Hepatocyte (in vitro differentiated cells): ENCODE results near the gene TMEM232. TPM values are rescaled to one million over a fixed set of nuclear protein-coding genes. Genes with fewer than 3 reads are reported as not detected.

Experiments
- DNase-seq: peaks from one replicate; pipeline ENCODE4 v3.0.0-alpha.2; 2016; ENCODE audit warnings: low spot score
- H2AFZ ChIP-seq: fragments of 200-600 bp; sonication (generic); 2 replicates; pipeline ENCODE4 v1.6.0; 2016; ENCODE audit warnings: antibody characterized with exemption, mild to moderate bottlenecking
- H3K27ac ChIP-seq: fragments of 200-600 bp; sonication (generic); 2 replicates; pipeline ENCODE4 v1.5.1; 2016; ENCODE audit warnings: mild to moderate bottlenecking
- H3K27me3 ChIP-seq: fragments of 200-600 bp; sonication (generic); 2 replicates; pipeline ENCODE4 v1.6.1; 2016
- H3K36me3 ChIP-seq: fragments of 200-600 bp; sonication (generic); replicated peaks from 2 replicates; pipeline ENCODE4 v1.5.1; 2016; ENCODE audit warnings: low read depth; ENCODE audit not compliant: insufficient read depth
- H3K4me1 ChIP-seq: fragments of 200-600 bp; sonication (generic); 2 replicates; pipeline ENCODE4 v1.5.1; 2016; ENCODE audit warnings: mild to moderate bottlenecking, moderate library complexity; ENCODE audit not compliant: insufficient read depth
- H3K4me2 ChIP-seq: fragments of 200-600 bp; sonication (generic); 2 replicates; pipeline ENCODE4 v1.6.0; 2016
- H3K4me3 ChIP-seq: fragments of 200-600 bp; sonication (generic); 2 replicates; pipeline ENCODE4 v1.5.1; 2016; ENCODE audit warnings: mild to moderate bottlenecking
- H3K79me2 ChIP-seq: fragments of 200-600 bp; sonication (generic); 2 replicates; pipeline ENCODE4 v1.6.0; 2017; ENCODE audit warnings: mild to moderate bottlenecking
- H3K9me2 ChIP-seq: fragments of 200-600 bp; sonication (generic); replicated peaks from 2 replicates; pipeline ENCODE4 v1.6.0; 2017; ENCODE audit warnings: mild to moderate bottlenecking; ENCODE audit not compliant: insufficient read depth
- H3K9me3 ChIP-seq: fragments of 200-600 bp; sonication (generic); 2 replicates; pipeline ENCODE4 v1.5.1; 2016; ENCODE audit warnings: low read depth, mild to moderate bottlenecking
- H4K20me1 ChIP-seq: fragments of 200-600 bp; sonication (generic); 2 replicates; pipeline ENCODE4 v1.6.0; 2016; ENCODE audit warnings: mild to moderate bottlenecking; ENCODE audit not compliant: insufficient read depth, poor library complexity, severe bottlenecking
- EZH2 ChIP-seq: fragments of 200-600 bp; sonication (generic); IDR thresholded peaks from 2 replicates; pipeline ENCODE4 v1.6.1; 2016; ENCODE audit warnings: antibody characterized with exemption, mild to moderate bottlenecking, borderline replicate concordance
- EZH2phosphoT487 ChIP-seq: fragments of 200-600 bp; sonication (generic); IDR thresholded peaks from one replicate; pipeline ENCODE4 v1.6.1; 2018; ENCODE audit warnings: antibody characterized with exemption, mild to moderate bottlenecking, low read depth, moderate library complexity; ENCODE audit not compliant: unreplicated experiment, severe bottlenecking
- WGBS: methylation state at CpG from one replicate; pipeline ENCODE4 v1.1.6; 2016; ENCODE audit warnings: low lambda C conversion rate; ENCODE audit errors: missing lambda C conversion rate; 5-methylcytosine and 5-hydroxymethylcytosine counted together
- polyA plus RNA-seq: library from polyadenylated mRNA; unstranded; fragments of >200 nt; fragmentation: Nextera tagmentation; extraction: Ambion mirVana; gene quantifications from 2 replicates; pipeline ENCODE4 v1.2.1, GENCODE V29; 2016
- total RNA-seq: library from RNA; depleted of rRNA; stranded (reverse); fragments of >200 nt; gene quantifications from 2 replicates; pipeline ENCODE4 v1.2.3, GENCODE V29; 2014
- TF ChIP-seq, protein P1 (sequence below): fragments of 200-600 bp; sonication (generic); IDR thresholded peaks from 2 replicates; pipeline ENCODE4 v1.5.1; 2016; ENCODE audit warnings: antibody characterized with exemption, mild to moderate bottlenecking; ENCODE audit not compliant: poor library complexity

The TMEM232 gene
- total and polyA plus RNA-seq, 2 experiments from 2014 or later: 2.4 to 2.8 TPM

DNA sequence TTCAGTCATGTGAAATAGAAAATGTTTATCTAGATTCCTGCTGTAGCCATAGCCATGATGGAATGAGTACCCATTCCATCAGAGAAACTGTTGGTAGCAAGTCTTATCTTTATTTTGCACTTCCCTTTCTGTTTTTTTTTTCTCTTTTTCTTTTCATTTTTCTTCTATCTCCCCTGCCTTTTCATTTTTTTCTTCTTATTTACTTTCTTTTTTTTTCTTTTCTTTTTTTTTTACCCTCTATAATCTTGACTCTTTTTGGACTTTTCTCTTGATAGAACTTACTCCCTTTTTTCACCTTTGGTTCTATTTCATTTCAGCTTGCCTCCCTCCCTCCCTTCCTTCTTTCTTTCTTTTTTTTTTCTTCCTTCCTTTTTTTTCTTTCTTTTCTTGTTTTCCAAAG, 27.7 kb upstream of the TMEM232 start:
- no peaks in the 10 kb centered on the region for H3K27me3 ChIP-seq
- no peak overlapping the region for H2AFZ ChIP-seq
- H3K4me1 ChIP-seq: no peaks in the 10 kb centered on the region
- no peak overlapping the region for H3K4me3 ChIP-seq
- TF ChIP-seq, protein P1, sequence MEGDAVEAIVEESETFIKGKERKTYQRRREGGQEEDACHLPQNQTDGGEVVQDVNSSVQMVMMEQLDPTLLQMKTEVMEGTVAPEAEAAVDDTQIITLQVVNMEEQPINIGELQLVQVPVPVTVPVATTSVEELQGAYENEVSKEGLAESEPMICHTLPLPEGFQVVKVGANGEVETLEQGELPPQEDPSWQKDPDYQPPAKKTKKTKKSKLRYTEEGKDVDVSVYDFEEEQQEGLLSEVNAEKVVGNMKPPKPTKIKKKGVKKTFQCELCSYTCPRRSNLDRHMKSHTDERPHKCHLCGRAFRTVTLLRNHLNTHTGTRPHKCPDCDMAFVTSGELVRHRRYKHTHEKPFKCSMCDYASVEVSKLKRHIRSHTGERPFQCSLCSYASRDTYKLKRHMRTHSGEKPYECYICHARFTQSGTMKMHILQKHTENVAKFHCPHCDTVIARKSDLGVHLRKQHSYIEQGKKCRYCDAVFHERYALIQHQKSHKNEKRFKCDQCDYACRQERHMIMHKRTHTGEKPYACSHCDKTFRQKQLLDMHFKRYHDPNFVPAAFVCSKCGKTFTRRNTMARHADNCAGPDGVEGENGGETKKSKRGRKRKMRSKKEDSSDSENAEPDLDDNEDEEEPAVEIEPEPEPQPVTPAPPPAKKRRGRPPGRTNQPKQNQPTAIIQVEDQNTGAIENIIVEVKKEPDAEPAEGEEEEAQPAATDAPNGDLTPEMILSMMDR: no peak
- TF ChIP-seq EZH2 (no peak), EZH2phosphoT487 (no peak)
- no peak overlapping the region for H3K4me2 ChIP-seq
- H3K27ac ChIP-seq: no peak overlapping the region
- no peaks in the 10 kb centered on the region for H3K36me3 ChIP-seq
- H3K9me3 ChIP-seq: no peaks in the 10 kb centered on the region
- DNase-seq: no peak
- no peaks in the 10 kb centered on the region for H3K79me2 ChIP-seq
- H3K9me2 ChIP-seq: no peaks in the 10 kb centered on the region
- no peaks in the 10 kb centered on the region for H4K20me1 ChIP-seq

- Histone ChIP-seq H3K27ac (no peak overlapping the region), H2AFZ (no peak overlapping the region), H3K4me1 (no peaks in the 10 kb centered on the region), H3K9me3 (no peaks in the 10 kb centered on the region), H4K20me1 (no peaks in the 10 kb centered on the region), H3K4me3 (no peak overlapping the region), H3K4me2 (no peak overlapping the region), H3K79me2 (no peaks in the 10 kb centered on the region), H3K36me3 (no peaks in the 10 kb centered on the region), H3K9me2 (no peaks in the 10 kb centered on the region), H3K27me3 (no peaks in the 10 kb centered on the region)
- 94% methylated on average over 2 of the region's 2 CpGs for WGBS
- TF ChIP-seq, protein P1: no peak
- TF ChIP-seq EZH2phosphoT487 (no peak), EZH2 (no peak)
- DNase-seq: no peak
Measured at GRCh38 chr5:110753600-110753999, 27.1 kb upstream of the TMEM232 start.

DNA sequence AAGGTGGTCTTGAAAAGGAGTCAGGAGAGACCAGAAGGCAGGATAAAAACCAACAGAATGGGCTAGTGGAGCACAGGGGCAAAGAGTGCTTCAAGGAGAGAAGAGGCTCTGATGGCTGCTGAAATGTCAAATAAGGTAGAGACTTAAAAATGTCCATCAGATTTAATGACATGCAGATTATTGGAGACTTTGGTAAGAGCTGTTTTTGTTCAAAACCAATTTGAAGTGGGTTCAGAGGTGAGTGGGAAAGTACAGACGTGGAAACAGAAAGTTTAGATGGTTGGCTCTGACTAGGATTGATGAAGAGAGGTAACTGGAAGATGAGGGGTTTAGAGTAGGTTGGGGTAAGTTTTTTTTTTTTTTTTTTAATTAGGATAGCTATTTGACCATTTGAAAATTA, 26.5 kb upstream of the TMEM232 start:
- H3K4me3 ChIP-seq: no peak overlapping the region
- H3K9me2 ChIP-seq: no peaks in the 10 kb centered on the region
- no peak overlapping the region for H3K4me2 ChIP-seq
- no peaks in the 10 kb centered on the region for H3K4me1 ChIP-seq
- no peaks in the 10 kb centered on the region for H4K20me1 ChIP-seq
- H2AFZ ChIP-seq: no peak overlapping the region
- TF ChIP-seq, protein P1: no peak
- no peak for TF ChIP-seq EZH2phosphoT487
- TF ChIP-seq EZH2: no peak
- H3K36me3 ChIP-seq: no peaks in the 10 kb centered on the region
- no peaks in the 10 kb centered on the region for H3K9me3 ChIP-seq
- no peak overlapping the region for H3K27ac ChIP-seq
- DNase-seq: no peak
- H3K79me2 ChIP-seq: no peaks in the 10 kb centered on the region
- H3K27me3 ChIP-seq: no peaks in the 10 kb centered on the region
- 90% methylated on average over 1 of the region's 1 CpG for WGBS
